NCI-H2171 treated with DMSO at 0.1 percent for 48 hours (cell line): ENCODE results near the gene STARD13.
A peak's percentile ranks its signal among the peaks of the same experiment; 100 is the strongest.

Experiments
- DNase-seq: peaks from one replicate; lab custom pipeline; 2025; lab: John Stamatoyannopoulos, UW

STARD13 gene

GRCh38 chr13:33285420-33286124, at the start of gene STARD13:
Gene STARD13 (minus strand): TSS chr13:33285755. CDS start chr13:33285638, 117 bp downstream.
- DNase-seq = peak; percentile 12

- no peak for DNase-seq
Observed at GRCh38 chr13:33334831-33335230, 49.3 kb upstream of the STARD13 start.

GRCh38 chr13:33331962-33332361, 46.4 kb upstream of the STARD13 start:
- no peak for DNase-seq

GRCh38 chr13:33330483-33330882, 44.9 kb upstream of the STARD13 start:
- no peak for DNase-seq

- no peak for DNase-seq
Observed at GRCh38 chr13:33328701-33329100, 43.1 kb upstream of the STARD13 start.

- DNase-seq = no peak
Observed at GRCh38 chr13:33326723-33327122, 41.2 kb upstream of the STARD13 start.

- DNase-seq = no peak
Observed at GRCh38 chr13:33326246-33326645, 40.7 kb upstream of the STARD13 start.

GRCh38 chr13:33323801-33324510, 38.4 kb upstream of the STARD13 start:
- peak; percentile 56 for DNase-seq

- peak; percentile 54 for DNase-seq
Observed at GRCh38 chr13:33322965-33323668, 37.6 kb upstream of the STARD13 start.

GRCh38 chr13:33322543-33322809, 36.9 kb upstream of the STARD13 start:
- no peak for DNase-seq

- no peak for DNase-seq
Observed at GRCh38 chr13:33321686-33322542, 36.4 kb upstream of the STARD13 start.

GRCh38 chr13:33319859-33320258, 34.3 kb upstream of the STARD13 start:
- DNase-seq = no peak

- no peak for DNase-seq
Observed at GRCh38 chr13:33318744-33319143, 33.2 kb upstream of the STARD13 start.

GRCh38 chr13:33318037-33318436, 32.5 kb upstream of the STARD13 start:
- DNase-seq = no peak

- no peak for DNase-seq
Observed at GRCh38 chr13:33316890-33317289, 31.3 kb upstream of the STARD13 start.

- no peak for DNase-seq
Observed at GRCh38 chr13:33313504-33313903, 27.9 kb upstream of the STARD13 start.

- no peak for DNase-seq
Observed at GRCh38 chr13:33312861-33313212, 27.3 kb upstream of the STARD13 start.

- DNase-seq = no peak
Observed at GRCh38 chr13:33312150-33312860, 26.8 kb upstream of the STARD13 start.

- no peak for DNase-seq
Observed at GRCh38 chr13:33311040-33311439, 25.5 kb upstream of the STARD13 start.

- DNase-seq = no peak
Observed at GRCh38 chr13:33310245-33311038, 24.9 kb upstream of the STARD13 start.

- DNase-seq = no peak
Observed at GRCh38 chr13:33308863-33309262, 23.3 kb upstream of the STARD13 start.
